Activated T-cell treated with anti-CD3 and anti-CD28 coated beads, Interleukin-2, amount 50 U/mL, for 24 hours (primary cell): ENCODE measurements around the gene UBE2R2.
A peak's percentile ranks its signal among the peaks of the same experiment; 100 is the strongest.
"Not testable (repeated sequence)": the region's sequence is repeated elsewhere in the genome, so short reads cannot be mapped to it uniquely, and the experiment has no call there.

Experiments used
- DNase-seq: peaks from one replicate; pipeline ENCODE4 v3.0.0-alpha.2; 2020
- H3K27ac Mint-ChIP-seq: 2 replicates; pipeline ENCODE4 v1.8.0; 2020; ENCODE audit warnings: mild to moderate bottlenecking, mixed read lengths
- H3K27me3 Mint-ChIP-seq: 2 replicates; pipeline ENCODE4 v1.8.0; 2020; ENCODE audit warnings: mixed read lengths
- H3K36me3 Mint-ChIP-seq: 2 replicates; pipeline ENCODE4 v1.8.0; 2020; ENCODE audit warnings: low read depth, mixed read lengths
- H3K4me1 Mint-ChIP-seq: 2 replicates; pipeline ENCODE4 v1.8.0; 2020; ENCODE audit warnings: low read depth, mixed read lengths
- H3K4me3 Mint-ChIP-seq: 2 replicates; pipeline ENCODE4 v1.8.0; 2020; ENCODE audit warnings: mild to moderate bottlenecking, moderate library complexity, mixed read lengths
- H3K9me3 Mint-ChIP-seq: 2 replicates; pipeline ENCODE4 v1.8.0; 2020; ENCODE audit warnings: mixed read lengths

Gene UBE2R2

GRCh38 chr9:33816327-33817252 lies at the start of gene UBE2R2:
UBE2R2 (plus strand) TSS chr9:33817160; CDS start chr9:33817758, 598 bp downstream.
- peak; percentile 94 for DNase-seq
- Mint-ChIP-seq H3K4me3 (peak within 1 kb of the TSS; percentile 88), H3K9me3 (no peaks in the 10 kb centered on the region), H3K4me1 (peaks cover 55% of the 10 kb centered on the region), H3K27me3 (no peaks in the 10 kb centered on the region), H3K36me3 (peaks cover 21% of the 10 kb centered on the region), H3K27ac (peak within 1 kb of the TSS; percentile 96)

- H3K9me3 Mint-ChIP-seq, H3K27ac Mint-ChIP-seq, H3K27me3 Mint-ChIP-seq, DNase-seq, H3K4me3 Mint-ChIP-seq, H3K4me1 Mint-ChIP-seq, H3K36me3 Mint-ChIP-seq: not testable (repeated sequence)
Measured at GRCh38 chr9:33770156-33770880, 46.6 kb upstream of the UBE2R2 start.

GRCh38 chr9:33773135-33773534 lies 43.8 kb upstream of the UBE2R2 start:
- not testable (repeated sequence) for DNase-seq, H3K27ac Mint-ChIP-seq, H3K9me3 Mint-ChIP-seq, H3K4me1 Mint-ChIP-seq, H3K36me3 Mint-ChIP-seq, H3K27me3 Mint-ChIP-seq, H3K4me3 Mint-ChIP-seq

GRCh38 chr9:33774074-33774659 lies 42.8 kb upstream of the UBE2R2 start:
- H3K27me3 Mint-ChIP-seq, DNase-seq, H3K9me3 Mint-ChIP-seq, H3K27ac Mint-ChIP-seq, H3K36me3 Mint-ChIP-seq, H3K4me3 Mint-ChIP-seq: not testable (repeated sequence)
- H3K4me1 Mint-ChIP-seq: peaks cover 11% of the 10 kb centered on the region

- Mint-ChIP-seq H3K27ac (no peak overlapping the region), H3K4me1 (peaks cover 3% of the 10 kb centered on the region), H3K27me3 (peaks cover 2% of the 10 kb centered on the region)
Measured at GRCh38 chr9:33776578-33776977, 40.4 kb upstream of the UBE2R2 start.

GRCh38 chr9:33778700-33779351 lies 38.1 kb upstream of the UBE2R2 start:
- Mint-ChIP-seq H3K4me3 (no peak overlapping the region), H3K27me3 (peaks cover 2% of the 10 kb centered on the region), H3K9me3 (no peaks in the 10 kb centered on the region), H3K4me1 (peaks cover 3% of the 10 kb centered on the region), H3K36me3 (no peaks in the 10 kb centered on the region), H3K27ac (no peak overlapping the region)
- DNase-seq: peak; percentile 47

More at GRCh38 chr9:33776578-33776977, 40.4 kb upstream of the UBE2R2 start:
- Mint-ChIP-seq H3K36me3 (no peaks in the 10 kb centered on the region), H3K4me3 (no peak overlapping the region), H3K9me3 (no peaks in the 10 kb centered on the region)
- no peak for DNase-seq

- Mint-ChIP-seq H3K27ac (no peak overlapping the region), H3K4me3 (no peak overlapping the region), H3K9me3 (no peaks in the 10 kb centered on the region), H3K36me3 (no peaks in the 10 kb centered on the region), H3K27me3 (peaks cover 2% of the 10 kb centered on the region), H3K4me1 (peaks cover 3% of the 10 kb centered on the region)
- DNase-seq: no peak
Measured at GRCh38 chr9:33780276-33780675, 36.7 kb upstream of the UBE2R2 start.

GRCh38 chr9:33781736-33782135 lies 35.2 kb upstream of the UBE2R2 start:
- H3K36me3 Mint-ChIP-seq: no peaks in the 10 kb centered on the region
- H3K27ac Mint-ChIP-seq: no peak overlapping the region
- H3K27me3 Mint-ChIP-seq: peaks cover 10% of the 10 kb centered on the region
- H3K4me3 Mint-ChIP-seq: no peak overlapping the region
- no peaks in the 10 kb centered on the region for H3K9me3 Mint-ChIP-seq
- no peak for DNase-seq
- peaks cover 3% of the 10 kb centered on the region for H3K4me1 Mint-ChIP-seq

GRCh38 chr9:33782395-33783152 lies 34.4 kb upstream of the UBE2R2 start:
- H3K4me1 Mint-ChIP-seq: peaks cover 3% of the 10 kb centered on the region
- peaks cover 10% of the 10 kb centered on the region for H3K27me3 Mint-ChIP-seq
- no peak overlapping the region for H3K27ac Mint-ChIP-seq
- no peak overlapping the region for H3K4me3 Mint-ChIP-seq
- no peak for DNase-seq
- no peaks in the 10 kb centered on the region for H3K36me3 Mint-ChIP-seq
- no peaks in the 10 kb centered on the region for H3K9me3 Mint-ChIP-seq

GRCh38 chr9:33785914-33786313 lies 31.0 kb upstream of the UBE2R2 start:
- Mint-ChIP-seq H3K4me1 (no peaks in the 10 kb centered on the region), H3K9me3 (no peaks in the 10 kb centered on the region), H3K27ac (no peak overlapping the region), H3K27me3 (peaks cover 10% of the 10 kb centered on the region), H3K36me3 (no peaks in the 10 kb centered on the region), H3K4me3 (no peak overlapping the region)
- DNase-seq: no peak

GRCh38 chr9:33786681-33787080 lies 30.3 kb upstream of the UBE2R2 start:
- H3K36me3 Mint-ChIP-seq: no peaks in the 10 kb centered on the region

GRCh38 chr9:33787839-33788238 lies 29.1 kb upstream of the UBE2R2 start:
- Mint-ChIP-seq H3K27ac (no peak overlapping the region), H3K4me3 (no peak overlapping the region), H3K36me3 (no peaks in the 10 kb centered on the region), H3K27me3 (peaks cover 13% of the 10 kb centered on the region), H3K9me3 (no peaks in the 10 kb centered on the region), H3K4me1 (no peaks in the 10 kb centered on the region)
- DNase-seq: no peak

More at GRCh38 chr9:33786681-33787080, 30.3 kb upstream of the UBE2R2 start:
- DNase-seq: no peak
- no peak overlapping the region for H3K27ac Mint-ChIP-seq
- no peak overlapping the region for H3K4me3 Mint-ChIP-seq
- H3K4me1 Mint-ChIP-seq: no peaks in the 10 kb centered on the region
- H3K9me3 Mint-ChIP-seq: no peaks in the 10 kb centered on the region
- H3K27me3 Mint-ChIP-seq: peaks cover 13% of the 10 kb centered on the region

- H3K4me1 Mint-ChIP-seq, H3K4me3 Mint-ChIP-seq, H3K36me3 Mint-ChIP-seq, DNase-seq, H3K9me3 Mint-ChIP-seq, H3K27ac Mint-ChIP-seq: not testable (repeated sequence)
- H3K27me3 Mint-ChIP-seq: peaks cover 13% of the 10 kb centered on the region
Measured at GRCh38 chr9:33789429-33789828, 27.5 kb upstream of the UBE2R2 start.

- H3K4me3 Mint-ChIP-seq: no peak overlapping the region
- H3K9me3 Mint-ChIP-seq: no peaks in the 10 kb centered on the region
- peaks cover 6% of the 10 kb centered on the region for H3K27me3 Mint-ChIP-seq
- H3K4me1 Mint-ChIP-seq: no peaks in the 10 kb centered on the region
- no peak overlapping the region for H3K27ac Mint-ChIP-seq
- DNase-seq: no peak
- no peaks in the 10 kb centered on the region for H3K36me3 Mint-ChIP-seq
Measured at GRCh38 chr9:33791117-33791516, 25.8 kb upstream of the UBE2R2 start.
